PFSK-1 (cell line): ENCODE data around the gene BRSK2.

Source experiments
- FOXP2 ChIP-seq: optimal IDR thresholded peaks from 2 replicates; pipeline ENCODE3; 2011; ENCODE audit warnings: borderline replicate concordance, control low read depth, inconsistent platforms; ENCODE audit not compliant: insufficient read depth; ENCODE audit errors: extremely low read length, extremely low read depth
- POLR2AphosphoS5 ChIP-seq: IDR thresholded peaks from 2 replicates; pipeline ENCODE4 v1.6.1; 2012; ENCODE audit warnings: low read depth, mild to moderate bottlenecking, control low read depth, low read length, moderate library complexity
- REST ChIP-seq, 2 experiments: IDR thresholded peaks; 2 replicates each; pipeline versions ENCODE4 v1.6.1 to v1.8.0; 2011 to 2012; ENCODE audit warnings: low read depth in 2 of 2, low read length in 2 of 2, control low read depth in 1 of 2, inconsistent platforms in 1 of 2, mild to moderate bottlenecking in 1 of 2, moderate library complexity in 1 of 2; ENCODE audit not compliant: insufficient read depth in 1 of 2
- SIN3A ChIP-seq: IDR thresholded peaks from 2 replicates; pipeline ENCODE4 v1.6.1; 2012; ENCODE audit warnings: mild to moderate bottlenecking, low read length, moderate library complexity, borderline replicate concordance; ENCODE audit not compliant: insufficient read depth
- TAF1 ChIP-seq: IDR thresholded peaks from 2 replicates; pipeline ENCODE4 v1.6.1; 2012; ENCODE audit warnings: low read length, control low read depth, borderline replicate concordance; ENCODE audit not compliant: insufficient read depth

BRSK2 gene

DNA sequence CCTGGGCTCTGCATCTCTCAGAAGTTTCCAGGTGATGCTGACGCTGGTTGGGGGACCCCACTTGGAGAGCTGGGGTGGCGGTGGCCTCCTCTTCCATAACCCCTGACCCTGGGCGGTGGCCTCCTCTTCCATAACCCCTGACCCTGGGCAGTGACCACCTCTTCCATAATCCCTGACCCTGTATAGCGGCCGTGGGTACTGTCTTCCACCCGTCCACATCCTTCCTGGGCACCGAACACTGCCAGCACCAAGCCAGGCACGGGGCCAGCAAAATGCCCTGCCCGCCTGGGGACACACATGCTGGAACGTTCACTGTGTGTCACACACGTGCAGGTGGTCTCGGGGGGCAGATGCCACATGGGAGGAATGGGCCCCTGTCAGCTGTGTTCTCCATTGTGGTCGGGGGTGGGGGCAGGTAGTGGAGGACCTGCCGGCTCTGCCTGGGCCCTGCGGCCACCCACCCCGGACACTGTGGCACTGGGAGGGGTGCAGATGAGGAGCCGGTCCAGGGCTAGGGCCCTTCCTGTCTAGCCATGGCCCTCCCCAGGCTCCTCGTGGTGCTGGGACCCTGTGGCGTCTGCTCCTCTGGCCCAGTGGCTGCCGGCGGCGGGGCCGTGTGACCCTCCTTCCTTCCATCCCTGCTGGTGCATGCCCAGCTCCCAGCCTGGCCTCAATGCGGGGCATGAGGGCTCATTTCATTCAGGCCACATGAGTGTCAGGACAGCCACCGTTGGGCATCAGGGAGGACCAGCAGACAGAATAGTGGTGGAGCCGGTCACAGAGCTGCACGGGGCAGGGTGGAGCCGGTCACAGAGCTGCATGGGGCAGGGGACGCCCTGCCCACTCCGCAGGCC is 10.8 kb downstream of the BRSK2 start:
- no peak for TF ChIP-seq FOXP2
- peak in 1 of 2 experiments; percentile 8; a peak in 1 of 4 replicates for TF ChIP-seq REST (IDR thresholded peaks at IDR 0.05; ENCODE audit: insufficient read depth in 1 of 2, low read depth in 2 of 2, low read length in 2 of 2)
- no peak for TF ChIP-seq SIN3A
- TF ChIP-seq TAF1 = no peak
- TF ChIP-seq POLR2AphosphoS5 = no peak

DNA sequence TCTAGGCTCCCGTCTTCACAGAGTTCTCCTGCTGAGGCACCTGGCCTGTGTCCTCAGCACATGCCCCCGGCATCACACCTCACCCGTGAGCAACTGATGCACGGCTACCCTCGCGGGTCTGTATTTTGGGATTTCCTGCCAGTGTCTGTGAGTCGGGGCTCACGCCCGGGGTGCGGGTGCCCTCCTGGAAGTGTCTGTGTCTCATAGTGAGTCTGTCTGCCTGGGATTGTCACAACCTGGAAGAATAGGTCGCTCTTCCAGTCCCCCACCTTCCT is 11.4 kb downstream of the BRSK2 start:
- TF ChIP-seq SIN3A (no peak), REST (IDR thresholded peaks at IDR 0.05; ENCODE audit: insufficient read depth in 1 of 2, low read depth in 2 of 2, low read length in 2 of 2) (no peak), FOXP2 (no peak)

GRCh38 chr11:1401656-1402221 is 12.0 kb downstream of the BRSK2 start:
- TF ChIP-seq FOXP2 (peak; percentile 9), REST (IDR thresholded peaks at IDR 0.05; ENCODE audit: insufficient read depth in 1 of 2, low read depth in 2 of 2, low read length in 2 of 2) (peak; percentile 98 to 100), POLR2AphosphoS5 (no peak), SIN3A (no peak), TAF1 (no peak)

DNA sequence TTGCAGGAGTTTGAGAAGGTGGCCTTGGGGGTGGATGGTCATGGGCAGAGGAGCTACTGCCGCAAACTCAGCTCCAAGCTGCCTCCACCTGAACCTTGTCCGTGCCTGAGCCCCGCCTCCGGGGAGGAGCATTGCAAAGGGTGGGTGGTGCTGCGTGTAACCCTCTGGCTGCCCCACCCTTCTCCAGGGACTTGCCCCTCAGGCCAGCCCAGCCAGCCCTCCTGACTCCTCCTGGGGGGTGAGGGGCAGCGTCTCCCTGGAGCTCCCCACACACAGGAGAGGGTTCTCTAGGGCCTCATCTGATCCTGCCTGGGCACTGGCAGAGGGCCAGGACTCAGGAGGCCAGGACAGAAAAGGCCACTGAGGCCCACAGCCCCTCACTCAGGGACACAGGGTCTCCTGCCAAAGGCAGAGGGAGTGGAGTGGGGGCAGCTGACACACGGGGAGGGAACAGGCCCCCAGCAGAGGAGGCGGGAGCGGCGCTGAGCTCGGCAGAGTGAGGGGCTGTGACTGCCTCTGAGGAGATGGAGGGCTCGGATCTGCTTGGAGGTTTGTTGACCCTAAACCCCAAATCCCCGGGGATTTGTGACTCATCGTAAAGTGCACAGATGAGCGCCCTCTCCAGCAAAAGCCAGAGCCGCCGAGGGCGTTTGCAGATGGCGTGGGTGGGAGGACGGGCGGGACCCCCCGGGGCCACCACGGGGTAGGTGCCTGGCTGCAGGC is 12.8 kb downstream of the BRSK2 start:
- TF ChIP-seq SIN3A (no peak), FOXP2 (no peak), TAF1 (no peak)

GRCh38 chr11:1403078-1403620 is 13.4 kb downstream of the BRSK2 start:
- TF ChIP-seq REST (IDR thresholded peaks at IDR 0.05; ENCODE audit: insufficient read depth in 1 of 2, low read depth in 2 of 2, low read length in 2 of 2) = no peak
- no peak for TF ChIP-seq FOXP2
- TF ChIP-seq POLR2AphosphoS5 = no peak
- TF ChIP-seq SIN3A = no peak
- no peak for TF ChIP-seq TAF1
